Measurements from ENCODE around the gene LMO4. TPM values are rescaled to one million over a fixed set of nuclear protein-coding genes. Genes with fewer than 3 reads are reported as not detected.

Gene LMO4
- total and polyA plus RNA-seq, 2 of the 13 experiments (the other 11 are each of a cell fraction or from before 2014, with no cell fraction given), result 19.3 to 49.9 TPM

DNA sequence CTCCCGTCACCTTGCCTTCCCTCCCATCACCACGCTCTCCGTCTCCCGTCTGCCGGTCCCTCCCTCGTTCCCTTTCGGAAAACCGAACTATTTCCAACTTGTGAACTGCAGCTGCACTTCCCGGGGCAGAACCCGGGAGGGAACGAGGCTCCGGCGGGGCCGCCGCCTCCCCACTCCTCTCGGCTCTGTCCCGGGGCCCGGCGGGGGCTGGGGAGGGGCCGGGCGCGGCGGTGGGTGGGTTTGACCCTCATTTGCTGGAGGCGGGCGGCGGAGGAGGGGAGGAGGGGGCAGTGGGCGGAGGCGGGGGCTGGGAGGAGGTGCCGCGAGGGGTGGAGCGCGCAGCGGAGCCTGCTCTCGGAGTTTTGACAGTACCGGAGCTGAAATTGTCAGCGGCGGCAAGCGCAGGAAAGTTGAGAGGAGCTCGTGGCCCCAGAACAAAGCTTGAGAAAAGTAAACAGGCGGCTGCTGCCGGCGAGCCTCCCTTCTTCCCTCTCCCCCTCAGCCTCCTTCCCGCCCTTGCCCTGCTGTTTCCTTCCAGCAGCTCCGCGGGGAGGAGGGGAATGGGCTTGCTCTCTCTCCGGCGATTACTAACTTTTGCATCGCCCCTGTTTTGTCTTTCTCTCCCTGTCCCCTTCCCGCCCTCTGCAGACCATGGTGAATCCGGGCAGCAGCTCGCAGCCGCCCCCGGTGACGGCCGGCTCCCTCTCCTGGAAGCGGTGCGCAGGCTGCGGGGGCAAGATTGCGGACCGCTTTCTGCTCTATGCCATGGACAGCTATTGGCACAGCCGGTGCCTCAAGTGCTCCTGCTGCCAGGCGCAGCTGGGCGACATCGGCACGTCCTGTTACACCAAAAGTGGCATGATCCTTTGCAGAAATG is 2.9 kb downstream of the LMO4 start (continued):
- TF ChIP-seq RXRB (CRISPR knock-in tag; IDR thresholded peaks at IDR 0.05; ENCODE audit: borderline replicate concordance), result no peak
- TF ChIP-seq ZNF569 (CRISPR knock-in tag; IDR thresholded peaks at IDR 0.05; ENCODE audit: borderline replicate concordance), result no peak
- TF ChIP-seq STAT6 (CRISPR knock-in tag; IDR thresholded peaks at IDR 0.05; ENCODE audit: borderline replicate concordance), result no peak
- TF ChIP-seq, protein P1, sequence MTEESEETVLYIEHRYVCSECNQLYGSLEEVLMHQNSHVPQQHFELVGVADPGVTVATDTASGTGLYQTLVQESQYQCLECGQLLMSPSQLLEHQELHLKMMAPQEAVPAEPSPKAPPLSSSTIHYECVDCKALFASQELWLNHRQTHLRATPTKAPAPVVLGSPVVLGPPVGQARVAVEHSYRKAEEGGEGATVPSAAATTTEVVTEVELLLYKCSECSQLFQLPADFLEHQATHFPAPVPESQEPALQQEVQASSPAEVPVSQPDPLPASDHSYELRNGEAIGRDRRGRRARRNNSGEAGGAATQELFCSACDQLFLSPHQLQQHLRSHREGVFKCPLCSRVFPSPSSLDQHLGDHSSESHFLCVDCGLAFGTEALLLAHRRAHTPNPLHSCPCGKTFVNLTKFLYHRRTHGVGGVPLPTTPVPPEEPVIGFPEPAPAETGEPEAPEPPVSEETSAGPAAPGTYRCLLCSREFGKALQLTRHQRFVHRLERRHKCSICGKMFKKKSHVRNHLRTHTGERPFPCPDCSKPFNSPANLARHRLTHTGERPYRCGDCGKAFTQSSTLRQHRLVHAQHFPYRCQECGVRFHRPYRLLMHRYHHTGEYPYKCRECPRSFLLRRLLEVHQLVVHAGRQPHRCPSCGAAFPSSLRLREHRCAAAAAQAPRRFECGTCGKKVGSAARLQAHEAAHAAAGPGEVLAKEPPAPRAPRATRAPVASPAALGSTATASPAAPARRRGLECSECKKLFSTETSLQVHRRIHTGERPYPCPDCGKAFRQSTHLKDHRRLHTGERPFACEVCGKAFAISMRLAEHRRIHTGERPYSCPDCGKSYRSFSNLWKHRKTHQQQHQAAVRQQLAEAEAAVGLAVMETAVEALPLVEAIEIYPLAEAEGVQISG (CRISPR knock-in tag; IDR thresholded peaks at IDR 0.05), result 0 out of 2 replicates have a peak, but pooled peaks have one; percentile 4
- peak; percentile 24 for TF ChIP-seq CTCF (CRISPR knock-in tag; IDR thresholded peaks at IDR 0.05)
- TF ChIP-seq, protein P2, sequence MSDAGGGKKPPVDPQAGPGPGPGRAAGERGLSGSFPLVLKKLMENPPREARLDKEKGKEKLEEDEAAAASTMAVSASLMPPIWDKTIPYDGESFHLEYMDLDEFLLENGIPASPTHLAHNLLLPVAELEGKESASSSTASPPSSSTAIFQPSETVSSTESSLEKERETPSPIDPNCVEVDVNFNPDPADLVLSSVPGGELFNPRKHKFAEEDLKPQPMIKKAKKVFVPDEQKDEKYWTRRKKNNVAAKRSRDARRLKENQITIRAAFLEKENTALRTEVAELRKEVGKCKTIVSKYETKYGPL (CRISPR knock-in tag; IDR thresholded peaks at IDR 0.05), result no peak
- no peak for TF ChIP-seq SMAD1 (CRISPR knock-in tag; IDR thresholded peaks at IDR 0.05; ENCODE audit: borderline replicate concordance, low read depth)
- no peak for TF ChIP-seq RFX3 (CRISPR knock-in tag; IDR thresholded peaks at IDR 0.05)
- TF ChIP-seq ZBTB10 (CRISPR knock-in tag; IDR thresholded peaks at IDR 0.05; ENCODE audit: borderline replicate concordance), result no peak
- no peak for TF ChIP-seq RXRA (CRISPR knock-in tag; IDR thresholded peaks at IDR 0.05)
- no peak for TF ChIP-seq ZKSCAN1 (IDR thresholded peaks at IDR 0.05; ENCODE audit: low read length)
- no peak for TF ChIP-seq IKZF1 (IDR thresholded peaks at IDR 0.05)
- TF ChIP-seq NPAS2 (CRISPR knock-in tag; IDR thresholded peaks at IDR 0.05; ENCODE audit: borderline replicate concordance), result no peak
- TF ChIP-seq, protein P3, sequence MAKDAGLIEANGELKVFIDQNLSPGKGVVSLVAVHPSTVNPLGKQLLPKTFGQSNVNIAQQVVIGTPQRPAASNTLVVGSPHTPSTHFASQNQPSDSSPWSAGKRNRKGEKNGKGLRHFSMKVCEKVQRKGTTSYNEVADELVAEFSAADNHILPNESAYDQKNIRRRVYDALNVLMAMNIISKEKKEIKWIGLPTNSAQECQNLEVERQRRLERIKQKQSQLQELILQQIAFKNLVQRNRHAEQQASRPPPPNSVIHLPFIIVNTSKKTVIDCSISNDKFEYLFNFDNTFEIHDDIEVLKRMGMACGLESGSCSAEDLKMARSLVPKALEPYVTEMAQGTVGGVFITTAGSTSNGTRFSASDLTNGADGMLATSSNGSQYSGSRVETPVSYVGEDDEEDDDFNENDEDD (CRISPR knock-in tag; IDR thresholded peaks at IDR 0.05; ENCODE audit: borderline replicate concordance), result no peak
